ENCODE results near the gene EFHD1.
A peak's percentile ranks its signal among the peaks of the same experiment; 100 is the strongest.
"Not testable (repeated sequence)": the region's sequence is repeated elsewhere in the genome, so short reads cannot be mapped to it uniquely, and the experiment has no call there.

The EFHD1 gene

GRCh38 chr2:232622563-232622962 lies 10.8 kb upstream of the EFHD1 start:
- no peak for DNase-seq

- DNase-seq, result no peak
Measured at GRCh38 chr2:232623768-232624765, 9.3 kb upstream of the EFHD1 start.

GRCh38 chr2:232626584-232626983 lies 6.8 kb upstream of the EFHD1 start:
- DNase-seq, result no peak

- DNase-seq, result no peak
Measured at GRCh38 chr2:232628466-232629128, 4.8 kb upstream of the EFHD1 start.

GRCh38 chr2:232629129-232629475 lies 4.3 kb upstream of the EFHD1 start:
- DNase-seq, result no peak

GRCh38 chr2:232632229-232632903 lies 1.0 kb upstream of the EFHD1 start:
- DNase-seq, result no peak

DNA sequence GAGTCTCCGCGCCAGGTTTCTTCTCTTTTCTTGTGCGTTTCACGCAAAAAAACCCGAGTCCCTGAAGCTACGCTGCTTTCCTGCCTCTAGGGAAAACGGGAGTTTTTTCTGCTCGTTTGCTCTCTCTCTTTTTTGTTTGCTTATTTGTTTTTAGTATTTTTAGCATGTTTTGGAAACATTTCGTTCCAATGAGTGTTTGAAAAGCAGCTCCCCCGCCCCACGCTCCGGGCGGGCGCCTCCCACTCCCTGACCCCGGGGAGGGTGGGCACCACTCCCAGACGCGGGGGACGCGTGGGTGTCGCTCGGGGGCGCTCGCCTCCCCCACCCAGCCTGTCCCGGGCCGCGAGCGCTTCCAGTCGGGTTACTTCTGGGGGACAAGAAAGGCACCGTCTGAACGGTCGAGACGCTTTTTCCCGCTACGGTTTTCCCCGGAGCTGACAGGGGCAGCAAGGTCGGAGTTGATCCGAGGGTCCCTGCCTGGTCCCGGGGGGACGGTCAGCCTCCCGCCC lies 446 bp upstream of the EFHD1 start:
- DNase-seq, result no peak

GRCh38 chr2:232634206-232635150 lies 1.1 kb downstream of the EFHD1 start:
- peak; percentile 48 for DNase-seq

- not testable (repeated sequence) for DNase-seq
Measured at GRCh38 chr2:232635376-232635775, 2.0 kb downstream of the EFHD1 start.

DNA sequence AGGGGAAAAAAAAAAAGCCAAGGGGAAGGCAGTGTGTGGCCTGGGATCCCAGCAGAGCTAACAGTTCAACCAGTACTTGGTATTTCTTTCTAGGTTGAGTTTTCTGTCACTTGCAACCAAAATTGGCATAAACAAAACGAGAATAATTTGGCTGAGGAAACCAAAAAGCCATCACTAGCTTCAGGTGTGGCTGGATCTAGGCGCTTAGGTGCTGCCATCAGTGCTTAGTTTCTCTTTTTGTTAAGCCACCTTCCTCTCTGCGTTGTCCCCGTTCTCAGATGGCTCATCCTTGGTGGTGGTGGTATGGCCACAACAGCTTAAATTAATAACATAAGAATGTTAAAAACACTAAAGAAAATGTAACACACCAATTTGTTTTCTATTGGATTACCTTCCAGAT lies 2.4 kb downstream of the EFHD1 start:
- DNase-seq, result no peak

GRCh38 chr2:232636788-232637420 lies 3.5 kb downstream of the EFHD1 start:
- DNase-seq, result no peak

- DNase-seq, result no peak
Measured at GRCh38 chr2:232637866-232638583, 4.6 kb downstream of the EFHD1 start.

GRCh38 chr2:232641153-232641848 lies 7.9 kb downstream of the EFHD1 start:
- no peak for DNase-seq

DNA sequence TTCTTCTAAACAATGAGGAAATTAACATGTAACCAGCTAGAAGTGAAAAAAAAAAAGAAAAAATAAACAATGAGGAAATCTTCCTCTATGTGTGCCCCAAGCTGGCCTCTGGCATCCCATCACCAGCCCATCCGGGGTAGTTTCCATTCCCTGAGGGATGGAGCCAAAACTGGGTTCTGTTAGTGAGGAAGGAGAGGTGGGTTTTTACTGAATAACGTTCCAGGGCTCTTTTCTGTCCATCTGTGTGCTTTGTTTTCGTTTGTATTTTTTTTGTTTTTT lies 9.7 kb downstream of the EFHD1 start:
- no peak for DNase-seq

DNA sequence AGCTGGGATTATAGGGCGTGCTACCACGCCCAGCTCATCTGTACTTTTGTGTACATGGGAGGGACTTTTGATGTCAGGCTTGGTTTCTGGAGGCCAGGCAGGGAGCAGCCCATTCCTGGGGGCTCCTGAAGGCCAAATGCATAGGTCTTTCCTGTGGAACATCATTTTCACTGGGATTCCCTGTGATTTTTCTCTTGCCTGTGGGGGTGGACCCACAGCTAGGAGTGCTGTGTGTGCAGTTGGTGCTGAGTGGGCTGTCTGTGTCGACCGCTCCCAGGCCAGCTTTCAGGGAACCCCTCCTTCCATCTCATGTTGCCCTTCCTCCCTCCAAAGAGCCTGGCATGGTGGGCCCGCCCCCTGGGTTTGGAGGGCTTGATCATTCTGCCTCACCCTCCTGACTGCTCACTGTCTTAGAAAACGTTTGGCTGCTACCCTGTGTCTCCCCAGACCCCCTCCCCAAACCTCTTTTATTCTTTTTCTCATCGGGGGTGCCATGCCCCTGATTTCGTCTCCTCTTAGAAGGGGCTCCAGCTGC lies 10.5 kb downstream of the EFHD1 start:
- DNase-seq, result no peak

- DNase-seq, result no peak
Measured at GRCh38 chr2:232645061-232645460, 11.7 kb downstream of the EFHD1 start.

DNA sequence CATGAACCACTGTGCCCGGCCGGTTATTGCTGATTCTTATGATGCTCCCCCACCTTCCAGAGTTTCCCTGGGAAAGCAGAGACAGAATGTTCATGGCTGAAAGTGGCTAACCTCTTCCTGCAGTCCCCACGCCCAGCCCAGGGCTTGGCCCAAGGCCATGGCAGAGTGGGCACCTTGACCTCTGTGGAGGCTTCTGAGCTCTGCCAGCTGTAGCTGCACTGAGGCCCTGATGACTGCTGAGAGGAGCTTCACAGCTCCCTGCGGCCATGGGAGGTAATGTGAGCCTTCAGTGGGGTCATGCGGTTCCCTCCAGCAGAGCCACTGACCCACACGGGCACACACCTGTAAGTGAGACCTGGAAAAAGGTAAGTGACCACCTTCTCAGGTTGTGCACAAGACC lies 13.3 kb downstream of the EFHD1 start:
- DNase-seq, result no peak

DNA sequence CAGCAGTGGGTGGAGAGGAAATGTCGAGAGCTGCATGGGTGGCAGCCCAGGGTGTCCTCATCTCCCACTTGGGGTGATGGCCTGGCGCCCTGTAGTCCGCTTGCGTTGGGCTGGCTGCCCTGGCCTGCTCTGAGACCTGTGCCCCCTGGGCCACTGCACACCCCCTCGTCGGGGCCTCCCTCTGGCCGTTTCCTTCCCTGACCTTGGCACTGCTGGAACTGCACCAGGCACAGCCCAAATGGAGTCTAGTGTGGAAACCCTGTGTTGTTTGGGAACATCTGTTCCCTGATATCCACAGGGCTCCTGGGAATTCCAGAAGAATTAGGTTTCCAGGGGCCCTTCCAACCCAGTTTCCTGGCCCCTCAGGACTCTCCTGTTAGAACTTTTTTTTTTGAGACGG lies 13.9 kb downstream of the EFHD1 start:
- no peak for DNase-seq

GRCh38 chr2:232649033-232649432 lies 15.6 kb downstream of the EFHD1 start:
- no peak for DNase-seq

DNA sequence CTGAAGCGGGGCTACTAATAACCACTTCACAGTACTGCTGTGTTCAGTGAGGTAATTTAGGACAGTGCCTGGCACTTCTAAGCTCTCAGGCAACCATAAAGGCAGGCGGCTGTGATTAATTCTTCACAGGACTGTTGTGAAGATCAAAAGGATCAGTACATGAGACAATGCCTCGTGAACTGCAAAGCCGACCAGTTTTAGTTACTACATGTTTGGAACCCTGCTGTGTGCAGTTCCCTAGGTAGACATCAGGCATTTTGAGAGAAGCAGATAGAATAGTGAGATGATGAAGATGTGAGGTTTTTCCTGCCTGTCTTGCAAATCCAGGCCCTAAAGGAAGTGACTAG lies 19.1 kb downstream of the EFHD1 start:
- no peak for DNase-seq

GRCh38 chr2:232653441-232653840 lies 20.0 kb downstream of the EFHD1 start:
- DNase-seq, result no peak
